Measurements from ENCODE around the gene ITPK1. TPM values are rescaled to one million over a fixed set of nuclear protein-coding genes. Genes with fewer than 3 reads are reported as not detected.

The ITPK1 gene
- total RNA-seq, 4 donors from 2014 or later, result 132 to 172 (median 157) TPM

GRCh38 chr14:93081876-93082570 lies 33.7 kb downstream of the ITPK1 start:
- no peaks in the 10 kb centered on the region for H3K27me3 ChIP-seq
- no peaks in the 10 kb centered on the region for H3K9me3 ChIP-seq
- H3K27ac ChIP-seq, result peak overlapping the region; percentile 23 to 74 (median 46)
- peaks cover 0 to 24% (median 20%) of the 10 kb centered on the region in 4 donors for H3K4me1 ChIP-seq
- DNase-seq, result peak in 2 of 3 donors; percentile 71 to 75
- H3K36me3 ChIP-seq, result no peaks in the 10 kb centered on the region
- H3K4me3 ChIP-seq, result no peak overlapping the region
- no peak for TF ChIP-seq CTCF (IDR thresholded peaks at IDR 0.05)
- no peak for TF ChIP-seq POLR2A (IDR thresholded peaks at IDR 0.05)

- H3K4me1 ChIP-seq, result peaks cover 0 to 30% (median 20%) of the 10 kb centered on the region in 4 donors
- H3K36me3 ChIP-seq, result no peaks in the 10 kb centered on the region
- H3K27ac ChIP-seq, result no peak overlapping the region
- H3K9me3 ChIP-seq, result no peaks in the 10 kb centered on the region
- no peak for DNase-seq
- H3K4me3 ChIP-seq, result no peak overlapping the region
- TF ChIP-seq POLR2A (IDR thresholded peaks at IDR 0.05) (no peak), CTCF (IDR thresholded peaks at IDR 0.05) (no peak)
- no peaks in the 10 kb centered on the region for H3K27me3 ChIP-seq
Measured at GRCh38 chr14:93079865-93080403, 35.8 kb downstream of the ITPK1 start.

GRCh38 chr14:93079321-93079720 lies 36.4 kb downstream of the ITPK1 start:
- Histone ChIP-seq H3K27me3 (no peaks in the 10 kb centered on the region), H3K9me3 (no peaks in the 10 kb centered on the region), H3K4me3 (no peak overlapping the region), H3K36me3 (no peaks in the 10 kb centered on the region), H3K4me1 (peaks cover 0 to 36% (median 23%) of the 10 kb centered on the region in 4 donors), H3K27ac (peak overlapping the region in 2 of 4 donors; percentile 5 to 52)
- peak in 1 of 3 donors; percentile 56 for DNase-seq
- TF ChIP-seq POLR2A (IDR thresholded peaks at IDR 0.05) (no peak), CTCF (IDR thresholded peaks at IDR 0.05) (no peak)

- H3K4me1 ChIP-seq, result peaks cover 0 to 41% (median 25%) of the 10 kb centered on the region in 4 donors
- H3K4me3 ChIP-seq, result no peak overlapping the region
- no peak for TF ChIP-seq CTCF (IDR thresholded peaks at IDR 0.05)
- TF ChIP-seq POLR2A (IDR thresholded peaks at IDR 0.05), result no peak
- DNase-seq, result no peak
- H3K27ac ChIP-seq, result peak overlapping the region in 2 of 4 donors; percentile 5 to 52
- H3K36me3 ChIP-seq, result no peaks in the 10 kb centered on the region
- no peaks in the 10 kb centered on the region for H3K9me3 ChIP-seq
- H3K27me3 ChIP-seq, result no peaks in the 10 kb centered on the region
Measured at GRCh38 chr14:93078870-93079269, 36.9 kb downstream of the ITPK1 start.

GRCh38 chr14:93076755-93077154 lies 39.0 kb downstream of the ITPK1 start:
- H3K9me3 ChIP-seq, result no peaks in the 10 kb centered on the region
- peaks cover 0 to 46% (median 25%) of the 10 kb centered on the region in 4 donors for H3K4me1 ChIP-seq
- no peak for TF ChIP-seq POLR2A (IDR thresholded peaks at IDR 0.05)
- no peak overlapping the region for H3K4me3 ChIP-seq
- H3K27ac ChIP-seq, result no peak overlapping the region
- no peaks in the 10 kb centered on the region for H3K36me3 ChIP-seq
- H3K27me3 ChIP-seq, result no peaks in the 10 kb centered on the region
- no peak for DNase-seq

GRCh38 chr14:93075891-93076290 lies 39.8 kb downstream of the ITPK1 start:
- no peak for TF ChIP-seq POLR2A (IDR thresholded peaks at IDR 0.05)
- no peak for TF ChIP-seq CTCF (IDR thresholded peaks at IDR 0.05)
- Histone ChIP-seq H3K9me3 (no peaks in the 10 kb centered on the region), H3K36me3 (no peaks in the 10 kb centered on the region), H3K4me1 (peaks cover 0 to 42% (median 22%) of the 10 kb centered on the region in 4 donors), H3K27me3 (no peaks in the 10 kb centered on the region), H3K4me3 (no peak overlapping the region), H3K27ac (no peak overlapping the region)
- DNase-seq, result no peak
